GM18868 (cell line): ENCODE measurements around the gene ZMAT1.
"Not testable (repeated sequence)": the region's sequence is repeated elsewhere in the genome, so short reads cannot be mapped to it uniquely, and the experiment has no call there.

Experiments used
- ATAC-seq: cut with Tn5 transposase; IDR thresholded peaks from one replicate; pipeline ENCODE4 v1.9.1; 2021; ENCODE audit warnings: mild to moderate bottlenecking, moderate library complexity; ENCODE audit not compliant: unreplicated experiment

ZMAT1 gene

DNA sequence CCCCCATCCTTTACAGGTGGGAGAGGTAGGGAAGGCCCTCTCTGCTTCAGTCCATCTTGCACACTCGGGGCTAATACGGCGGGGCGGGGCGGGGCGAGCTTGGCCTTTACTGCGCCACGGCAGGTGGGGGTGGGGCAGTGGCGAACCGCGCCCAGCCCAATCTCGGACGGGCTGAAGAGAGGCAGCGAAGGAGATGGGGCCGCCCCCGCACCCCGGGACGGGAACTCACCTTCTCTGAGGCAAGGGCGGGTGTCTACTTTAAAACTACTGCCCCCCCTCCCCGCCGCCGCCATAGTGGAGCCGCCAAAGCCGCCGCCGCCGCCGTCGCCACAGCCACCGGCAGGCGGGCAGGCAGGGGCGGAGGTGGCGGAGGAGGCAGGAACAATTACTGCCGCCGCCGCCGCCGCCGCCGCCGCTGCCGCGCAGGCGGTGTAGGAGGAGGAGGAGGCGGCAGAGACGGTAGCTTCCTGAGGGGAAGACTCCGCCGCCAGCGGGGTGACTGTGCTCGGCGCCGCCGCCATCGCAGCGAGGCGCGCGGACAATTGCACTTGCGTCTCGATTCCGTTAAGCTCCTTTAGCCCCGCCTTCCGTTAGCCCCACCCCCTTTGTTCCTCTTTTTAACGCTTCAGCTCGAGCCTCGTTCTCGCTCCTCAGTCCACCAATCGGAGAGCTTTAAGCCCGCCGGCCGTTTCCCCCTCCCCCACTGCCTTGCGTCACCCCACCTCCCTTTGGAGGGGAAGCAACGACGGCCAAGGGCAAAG is at the start of gene ZMAT1:
Gene ZMAT1 (minus strand): TSS at position 540 of the 761 bp plus-strand sequence. CDS start 19 bp downstream, at position 521.
- ATAC-seq: peak; percentile 92

DNA sequence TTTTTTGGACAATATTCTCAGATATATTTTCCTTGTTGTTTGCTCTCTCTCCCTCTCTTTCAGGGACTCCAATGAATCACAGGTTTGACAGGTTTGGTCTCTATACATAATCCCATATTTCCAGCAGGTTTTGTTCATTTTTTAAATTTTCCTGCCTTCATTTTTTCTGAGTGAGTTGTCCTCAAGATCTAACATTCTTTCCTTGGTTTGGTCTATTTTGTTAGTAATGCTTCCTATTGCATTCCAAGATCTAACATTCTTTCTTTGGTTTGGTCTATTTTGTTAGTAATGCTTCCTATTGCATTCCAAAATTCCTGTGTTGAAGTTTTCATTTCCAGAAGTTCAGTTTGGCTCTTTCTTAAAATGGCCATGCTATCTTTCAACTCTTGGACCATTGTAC is 45.3 kb upstream of the ZMAT1 start:
- no peak for ATAC-seq

DNA sequence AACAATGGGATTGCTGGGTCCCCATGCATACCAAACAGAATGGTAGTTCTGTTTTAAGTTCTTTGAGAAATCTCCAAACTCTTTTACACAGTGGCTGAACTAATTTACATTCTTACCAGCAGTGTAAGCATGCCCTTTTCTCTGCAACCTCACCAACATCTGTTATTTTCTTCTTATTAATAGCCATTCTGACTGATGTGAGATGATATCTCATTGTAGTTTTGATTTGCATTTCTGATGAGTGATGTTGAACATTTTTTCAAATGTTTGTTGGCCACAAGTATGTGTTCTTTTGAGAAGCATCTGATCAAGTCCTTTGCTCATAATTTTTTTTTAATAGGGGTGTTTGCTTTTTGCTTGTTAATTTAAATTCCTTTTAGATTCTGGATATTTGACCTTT is 41.2 kb upstream of the ZMAT1 start:
- no peak for ATAC-seq

DNA sequence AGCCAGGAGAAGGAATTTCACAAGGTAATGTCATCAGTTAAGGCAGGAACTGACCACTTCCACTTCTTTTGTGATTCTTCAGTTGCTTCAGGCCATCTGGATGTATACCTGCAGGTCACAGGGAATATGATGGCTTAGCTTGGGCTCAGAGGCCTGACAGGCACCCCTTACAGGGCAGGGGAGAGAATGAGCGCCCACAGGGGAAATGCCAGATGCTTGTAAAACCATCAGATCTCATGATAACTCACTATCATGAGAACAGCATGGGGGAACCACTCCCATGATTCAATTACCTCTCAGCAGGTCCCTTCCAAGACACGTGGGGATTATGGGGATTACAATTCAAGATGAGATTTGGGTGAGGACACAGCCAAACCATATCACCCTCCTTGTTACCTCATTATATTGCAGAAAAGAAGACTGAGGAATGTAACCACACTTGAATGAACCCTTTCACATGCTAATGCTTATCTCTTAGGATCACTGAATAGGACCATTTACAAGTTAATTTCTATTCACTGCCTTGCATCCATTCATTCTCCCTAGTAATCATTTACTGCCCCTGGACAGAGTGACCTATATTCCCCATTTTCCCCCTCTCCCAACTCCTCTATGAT is 33.2 kb upstream of the ZMAT1 start:
- ATAC-seq: not testable (repeated sequence)

DNA sequence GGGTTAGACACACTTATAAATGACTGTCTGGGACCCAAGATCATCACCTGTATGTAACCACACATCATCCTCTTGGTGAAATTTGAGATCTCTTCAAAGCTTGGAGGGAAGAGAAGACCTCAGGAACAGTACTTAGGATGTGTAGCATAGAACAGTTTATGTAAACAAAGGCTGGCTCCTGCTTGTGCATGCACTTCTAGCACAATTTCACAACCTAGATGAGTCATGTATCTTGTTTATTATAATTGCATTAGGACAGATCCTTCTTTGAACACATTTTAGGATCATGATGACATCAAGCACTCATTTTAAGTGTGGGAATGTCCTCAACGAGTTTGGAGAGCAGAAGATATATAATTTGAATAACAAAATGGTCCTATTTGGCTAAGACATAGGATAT is 26.3 kb upstream of the ZMAT1 start:
- no peak for ATAC-seq

DNA sequence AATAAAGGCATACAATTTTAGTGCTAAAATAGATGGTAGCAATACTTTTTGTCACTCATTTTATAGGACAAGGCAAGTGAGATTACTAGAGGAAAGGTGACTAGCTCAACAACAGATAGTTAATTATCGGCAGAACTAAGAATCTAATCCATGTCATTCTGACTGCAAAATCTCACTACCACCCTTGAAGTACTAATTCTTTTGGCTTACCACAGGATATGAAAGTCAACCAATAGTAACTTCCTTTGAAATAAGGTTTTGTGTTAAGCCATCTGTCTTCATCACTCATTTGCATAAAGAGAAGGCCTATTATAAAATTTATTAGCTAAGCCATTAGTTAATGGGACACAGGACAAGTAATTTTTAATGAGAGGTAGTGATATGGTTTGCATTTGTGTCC is 25.3 kb upstream of the ZMAT1 start:
- ATAC-seq: no peak

DNA sequence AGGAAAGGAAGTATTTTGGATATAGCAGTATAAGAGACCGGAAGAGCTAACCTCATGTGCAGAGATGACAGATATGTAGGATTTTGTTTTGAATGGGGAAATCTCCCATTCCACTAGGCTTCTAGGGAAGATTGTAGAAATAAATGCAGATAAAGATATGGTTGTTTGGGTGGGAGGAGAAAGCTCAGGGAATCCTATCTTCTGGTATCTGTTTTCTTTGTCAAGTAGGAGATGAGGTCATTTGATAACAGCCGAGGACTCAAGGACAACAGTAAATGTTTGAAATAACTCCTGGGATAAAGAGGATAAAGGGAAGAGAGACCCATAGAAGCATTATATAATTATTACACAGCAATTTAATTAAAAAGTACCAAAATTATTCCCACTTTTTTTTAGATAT is 24.7 kb upstream of the ZMAT1 start:
- ATAC-seq: no peak

DNA sequence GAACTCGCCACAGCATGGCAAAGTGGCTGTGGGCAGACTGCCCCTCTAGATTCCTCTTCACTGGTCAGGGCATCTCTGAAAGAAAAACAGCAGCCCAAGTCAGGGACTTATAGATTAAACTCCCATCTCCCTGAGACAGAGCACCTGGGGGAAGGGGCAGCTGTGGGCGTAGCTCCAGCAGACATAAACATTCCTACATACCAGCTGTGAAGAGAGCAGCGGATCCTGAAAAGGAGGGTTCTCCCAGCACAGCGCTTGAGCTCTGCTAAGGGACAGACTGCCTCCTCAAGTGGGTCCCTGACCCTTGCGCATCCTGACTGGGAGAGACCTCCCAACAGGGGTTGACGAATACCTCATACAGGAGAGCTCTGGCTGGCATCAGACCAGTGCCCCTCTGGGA is 18.8 kb upstream of the ZMAT1 start:
- ATAC-seq: no peak

DNA sequence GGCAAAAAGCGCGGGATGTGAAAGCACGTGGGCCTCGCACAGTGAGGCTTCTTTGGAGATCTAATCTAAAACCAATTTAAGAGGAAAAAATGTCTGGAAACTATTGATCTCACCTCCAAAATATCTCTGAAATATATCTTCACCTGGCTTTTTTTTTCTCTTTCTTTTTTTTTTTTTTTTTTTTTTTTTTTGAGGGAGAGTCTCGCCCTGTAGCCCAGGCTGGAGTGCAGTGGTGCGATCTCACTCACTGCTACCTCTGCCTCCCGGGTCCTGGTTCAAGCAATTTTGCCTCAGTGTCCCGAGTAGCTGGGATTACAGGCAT is 383 bp upstream of the ZMAT1 start:
- no peak for ATAC-seq

DNA sequence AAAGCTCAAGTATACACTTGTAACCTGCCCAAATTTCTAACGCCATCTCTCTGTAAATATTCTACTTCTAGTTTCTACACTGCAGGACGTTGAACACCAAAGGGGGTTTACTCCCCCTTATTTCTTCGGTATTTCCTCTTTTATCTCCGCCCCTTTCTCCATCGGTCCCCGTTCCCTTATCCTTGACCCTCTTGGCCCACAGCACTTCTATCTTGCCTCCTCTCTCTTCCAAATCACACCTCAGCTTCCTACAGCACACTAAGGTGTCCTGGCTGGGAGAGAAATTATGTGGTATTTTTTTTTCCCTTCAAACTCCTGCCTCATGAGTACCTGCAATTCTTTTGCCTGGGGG is 715 bp downstream of the ZMAT1 start:
- ATAC-seq: peak; percentile 3

DNA sequence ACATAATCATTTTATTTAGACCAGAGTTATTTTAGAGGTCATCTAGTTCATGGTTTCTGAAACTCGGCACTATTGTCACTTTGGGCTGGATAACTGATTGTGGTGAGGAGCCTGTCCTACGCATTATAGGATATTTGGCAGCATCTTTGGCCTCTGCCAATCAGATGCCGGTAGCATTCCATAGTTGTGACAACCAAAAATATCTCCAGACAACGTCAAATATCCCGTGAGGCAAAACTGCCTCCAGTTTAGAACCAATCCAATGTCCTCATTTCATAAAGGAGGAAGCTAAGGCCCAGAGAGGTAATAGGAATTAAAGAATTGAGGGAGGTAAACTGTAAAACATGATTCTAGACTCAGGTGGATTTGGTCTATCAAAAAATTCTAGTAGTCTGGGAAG is 6.1 kb downstream of the ZMAT1 start:
- ATAC-seq: no peak

DNA sequence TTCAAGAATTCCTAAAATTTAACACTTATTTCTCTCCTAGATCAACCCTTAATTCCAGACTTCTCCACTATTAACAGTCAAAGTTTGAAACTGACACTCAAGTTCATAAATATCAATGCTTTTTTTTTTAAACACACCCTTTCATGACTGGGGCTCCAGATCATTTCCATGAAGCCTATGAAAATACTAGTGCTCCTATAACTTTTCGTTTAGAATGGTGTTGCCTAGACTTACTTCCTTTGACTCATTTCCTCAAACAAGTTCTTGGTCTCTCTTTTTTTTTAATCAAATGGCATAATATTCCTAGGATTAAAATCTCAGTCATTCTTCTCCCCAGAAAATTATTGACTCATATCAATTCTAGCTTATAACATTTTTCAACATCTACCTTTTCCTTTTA is 13.1 kb downstream of the ZMAT1 start:
- ATAC-seq: no peak

DNA sequence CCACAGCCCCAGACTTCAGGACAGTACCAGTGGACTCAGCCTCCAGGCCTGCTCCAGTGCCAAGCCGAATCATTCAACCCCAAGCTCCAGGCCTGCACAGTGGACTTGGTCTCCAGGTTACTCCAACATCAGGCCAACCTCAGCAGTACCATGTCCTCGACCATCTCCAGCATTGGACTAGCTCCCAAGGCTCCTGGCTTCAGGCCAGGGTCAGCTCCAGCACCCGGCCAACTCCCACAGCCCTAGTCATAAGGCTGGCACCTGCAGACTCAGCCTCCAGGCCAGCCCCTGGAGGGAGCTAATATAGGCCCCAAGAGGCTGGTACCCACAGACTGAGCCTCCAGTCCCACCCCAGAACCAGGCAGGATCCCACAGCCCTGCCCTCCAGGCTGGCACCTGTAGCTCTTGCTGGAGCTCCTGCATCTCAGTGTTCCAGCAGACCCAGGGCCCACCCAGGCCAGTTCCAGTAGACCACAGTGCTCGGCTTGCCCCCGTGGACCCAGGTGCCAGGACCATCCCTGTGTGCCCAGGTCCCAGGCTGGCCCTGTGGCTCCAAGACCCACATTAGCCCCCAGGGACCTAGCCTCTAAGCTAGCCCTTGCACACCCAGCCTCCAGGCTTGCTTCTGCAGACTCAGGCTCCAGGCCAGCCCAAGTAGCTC is 25.6 kb downstream of the ZMAT1 start:
- no peak for ATAC-seq

DNA sequence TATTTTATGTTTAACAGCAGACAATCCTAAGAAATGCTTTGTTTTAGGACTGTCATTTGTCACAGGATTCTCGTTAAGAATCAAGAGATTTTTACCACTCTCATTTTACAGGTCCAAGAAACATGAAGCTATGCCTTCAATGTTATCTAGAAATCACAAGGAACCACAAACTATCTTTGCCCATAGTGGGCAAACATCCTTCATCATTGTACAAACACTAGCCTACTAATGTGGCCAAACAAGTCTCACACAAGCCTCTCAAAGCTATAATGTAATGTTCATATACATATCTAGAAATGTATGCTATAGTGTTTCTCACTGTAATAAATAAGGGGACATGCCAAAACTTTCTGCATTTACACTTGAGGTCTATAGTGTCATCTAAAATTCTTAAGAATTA is 26.8 kb downstream of the ZMAT1 start:
- ATAC-seq: no peak
